ENCODE data around the gene BANK1.

The BANK1 gene

GRCh38 chr4:102064747-102065442 is 274.4 kb downstream of the BANK1 start:
- intact Hi-C loops (cut with DNase I) = no loop called here
- DNase-seq = no peak

- no peak for DNase-seq
- intact Hi-C loops (cut with DNase I) = no loop called here
Measured at GRCh38 chr4:102076622-102077021, 286.1 kb downstream of the BANK1 start.

- intact Hi-C loops (cut with DNase I) = no loop called here
- no peak for DNase-seq
Measured at GRCh38 chr4:102080184-102080583, 289.7 kb downstream of the BANK1 start.

GRCh38 chr4:102089850-102090621 is 299.5 kb downstream of the BANK1 start:
- intact Hi-C loops (cut with DNase I) = no loop called here
- DNase-seq = no peak

GRCh38 chr4:102091656-102092055 is 301.1 kb downstream of the BANK1 start:
- DNase-seq = no peak
- intact Hi-C loops (cut with DNase I) = no loop called here

GRCh38 chr4:102094481-102094880 is 304.0 kb downstream of the BANK1 start:
- intact Hi-C loops (cut with DNase I) = no loop called here
- DNase-seq = peak in 8 of 42 donors; percentile 1 to 51 (median 14)

- intact Hi-C loops (cut with DNase I) = no loop called here
- no peak for DNase-seq
Measured at GRCh38 chr4:102103368-102103767, 312.8 kb downstream of the BANK1 start.

- no peak for DNase-seq
- intact Hi-C loops (cut with DNase I) = no loop called here
Measured at GRCh38 chr4:102104278-102104677, 313.7 kb downstream of the BANK1 start.

GRCh38 chr4:102105983-102106382 is 315.5 kb downstream of the BANK1 start:
- DNase-seq = no peak
- intact Hi-C loops (cut with DNase I) = no loop called here

GRCh38 chr4:102114118-102114630 is 323.6 kb downstream of the BANK1 start:
- intact Hi-C loops (cut with DNase I) = no loop called here
- no peak for DNase-seq

GRCh38 chr4:102116121-102116520 is 325.6 kb downstream of the BANK1 start:
- intact Hi-C loops (cut with DNase I) = no loop called here
- DNase-seq = no peak

- no peak for DNase-seq
- intact Hi-C loops (cut with DNase I) = no loop called here
Measured at GRCh38 chr4:102120846-102121245, 330.3 kb downstream of the BANK1 start.

All from head of caudate nucleus (tissue), 42 donors.